GM19372 (cell line): ENCODE data around the gene ALG8.
A peak's percentile ranks its signal among the peaks of the same experiment; 100 is the strongest.
"Not testable (repeated sequence)": the region's sequence is repeated elsewhere in the genome, so short reads cannot be mapped to it uniquely, and the experiment has no call there.

ENCODE experiments used
- ATAC-seq: cut with Tn5 transposase; IDR thresholded peaks from one replicate; pipeline ENCODE4 v1.9.1; 2021; ENCODE audit warnings: mild to moderate bottlenecking, low read depth, moderate library complexity; ENCODE audit not compliant: unreplicated experiment

Gene ALG8

DNA sequence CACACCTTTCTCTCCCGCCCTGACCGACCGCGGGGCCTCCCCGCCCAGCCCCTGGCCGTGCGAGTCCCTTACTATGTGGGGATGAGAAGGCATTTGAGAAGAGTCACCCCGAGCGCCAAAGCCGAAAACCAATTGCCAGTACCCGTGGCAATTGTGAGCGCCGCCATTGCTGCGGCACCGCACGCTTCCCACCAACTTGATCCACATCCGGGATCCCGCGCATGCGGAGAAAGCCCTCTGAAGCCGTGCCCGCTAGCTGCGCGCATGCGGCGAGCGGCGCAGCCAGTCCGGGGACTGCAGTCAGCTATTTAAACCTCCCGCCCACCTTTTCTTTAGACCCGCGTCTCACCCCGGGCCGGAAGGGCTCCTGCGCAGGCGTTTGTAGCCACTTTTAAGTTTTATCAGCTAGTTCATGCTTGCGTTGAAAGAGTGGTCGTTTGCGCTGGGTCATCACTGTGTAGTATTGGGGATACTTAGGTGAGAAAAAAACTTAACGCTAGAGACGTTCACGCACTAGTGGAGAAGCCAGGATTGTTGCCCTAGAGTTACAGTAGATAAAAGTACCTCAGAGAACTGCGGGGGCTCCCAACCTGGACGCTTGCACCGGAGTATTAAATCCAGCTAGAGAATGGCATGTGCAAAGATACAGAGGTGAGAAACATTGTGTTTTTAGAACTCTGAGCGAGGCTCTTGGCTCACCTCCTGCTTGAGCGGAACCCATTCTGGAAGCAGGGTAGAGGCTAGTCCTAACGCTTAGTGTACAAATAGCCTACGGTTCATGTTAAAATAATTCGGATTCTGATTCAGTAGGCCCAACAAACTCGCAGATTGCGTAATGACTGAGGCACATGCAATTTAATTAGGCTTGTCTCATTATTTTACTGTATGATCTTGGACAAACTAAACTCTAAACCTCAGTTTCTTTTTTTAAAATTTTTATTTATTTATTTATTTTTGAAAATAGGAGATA lies at the start of gene ALG8:
ALG8 (minus strand) TSS at position 205 of the 970 bp plus-strand sequence; CDS start at position 167, 38 bp downstream.
- peak; percentile 94 for ATAC-seq

DNA sequence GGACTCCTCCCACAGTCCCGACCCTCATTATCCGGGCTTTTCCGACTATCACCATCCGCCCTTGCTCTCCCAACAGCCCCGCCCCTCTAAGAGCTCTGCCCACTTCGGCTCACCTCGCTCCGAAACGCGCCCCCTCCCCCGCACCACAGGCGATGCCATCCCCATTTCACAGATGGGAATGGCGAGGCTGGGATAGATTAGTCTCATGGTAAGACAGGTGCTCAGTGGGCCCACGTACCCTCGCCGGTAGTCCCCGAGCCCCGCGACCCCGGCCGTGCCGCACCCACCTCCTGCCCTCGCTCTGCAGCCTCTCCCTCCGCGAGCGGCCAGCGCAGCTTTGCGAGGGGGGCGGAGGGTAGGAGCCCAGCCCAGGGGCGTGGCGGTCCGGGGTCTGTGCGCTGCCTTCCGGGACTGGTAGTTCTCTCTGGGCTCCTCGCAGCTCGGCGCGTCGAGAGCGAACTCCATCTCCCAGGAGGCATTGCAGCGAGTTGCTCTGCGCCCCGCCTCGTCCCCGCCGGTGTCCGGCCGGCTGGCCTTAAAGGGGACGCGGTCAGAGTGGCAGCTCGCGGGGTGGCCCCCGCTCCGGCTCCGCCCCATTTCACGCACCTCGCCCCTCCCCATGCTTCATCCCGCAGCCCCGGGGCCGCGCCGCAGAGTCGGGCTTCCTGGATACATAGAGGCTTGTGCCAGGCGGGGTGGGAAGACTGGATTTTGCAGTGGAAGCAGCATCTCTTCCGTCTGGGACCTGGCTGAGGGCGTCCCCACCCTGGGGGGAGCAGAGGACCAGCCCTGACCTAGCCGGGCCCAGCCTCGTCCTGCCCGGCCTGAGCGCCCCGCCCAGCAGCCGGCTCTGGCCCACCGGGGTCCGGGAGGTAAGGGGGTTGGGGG lies 49.1 kb upstream of the ALG8 start, which contains the start of the genes KCTD21 and USP35:
KCTD21 (minus strand) TSS at position 341 of the 888 bp plus-strand sequence. CDS start 14,072 bp downstream, outside the sequence.
USP35 (plus strand) TSS at position 634 of the 888 bp plus-strand sequence. CDS start 7,327 bp downstream, outside the sequence.
- peak; percentile 94 for ATAC-seq

DNA sequence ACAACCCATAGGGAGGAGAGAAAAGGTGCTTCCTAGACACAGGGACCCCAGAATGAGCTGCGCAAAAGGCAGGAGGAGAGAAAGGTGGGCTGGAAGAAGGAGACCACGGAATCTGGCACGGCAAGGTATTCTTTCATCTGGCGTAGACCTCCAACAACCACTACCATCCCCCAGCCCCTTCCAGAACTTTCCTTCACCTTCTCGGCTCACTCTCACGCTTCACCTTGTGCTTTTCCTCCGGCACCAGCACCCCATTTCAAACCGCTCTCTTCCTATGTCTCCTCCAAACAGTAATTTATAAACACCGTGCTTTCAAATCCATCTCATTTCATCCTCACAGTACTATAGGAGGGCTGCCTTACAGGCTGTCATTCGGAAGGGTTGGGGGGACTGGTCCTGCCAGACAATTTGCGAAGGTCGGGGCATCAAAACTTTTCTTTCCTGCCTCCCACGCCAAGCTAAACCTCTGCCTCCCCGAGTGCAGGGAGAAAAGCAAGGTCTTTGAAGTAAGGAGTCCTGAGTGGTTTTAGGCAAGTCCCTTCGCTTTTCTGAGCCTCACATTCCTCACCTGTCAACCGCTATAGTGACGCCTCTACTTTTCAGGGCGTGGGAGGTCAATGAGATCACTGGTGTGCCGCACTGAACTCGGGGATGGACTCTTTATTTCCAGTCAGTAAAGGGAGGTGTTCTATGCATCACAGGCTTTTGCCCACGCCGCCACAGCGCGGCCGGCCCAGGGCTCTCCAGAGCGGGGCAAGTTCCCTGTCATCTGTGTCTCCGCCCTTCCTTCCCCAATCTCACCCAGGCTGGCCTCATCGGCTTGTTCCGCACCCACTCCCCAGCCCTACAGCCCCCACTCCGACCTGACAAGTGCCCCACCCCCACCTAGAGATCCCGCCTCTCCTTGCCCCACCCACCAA lies 48.2 kb upstream of the ALG8 start:
- ATAC-seq, result peak; percentile 18

DNA sequence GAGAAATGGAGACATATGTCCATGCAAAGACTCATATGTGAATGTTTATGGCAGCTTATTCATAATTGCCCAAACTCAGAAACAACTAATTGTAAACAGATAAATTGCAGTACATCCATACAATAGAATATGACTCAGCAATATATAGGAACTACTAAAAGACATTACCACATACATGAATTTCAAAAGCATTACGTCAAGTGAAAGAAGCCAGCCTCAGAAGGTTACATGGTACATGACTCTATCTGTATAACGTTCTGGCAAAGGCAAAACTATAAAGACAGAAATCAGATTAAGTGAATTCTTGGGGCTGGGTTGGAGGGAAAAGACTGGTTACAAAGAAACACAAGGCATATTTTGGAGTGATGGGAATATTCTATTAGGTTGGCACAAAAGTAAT lies 41.8 kb upstream of the ALG8 start:
- ATAC-seq, result no peak

DNA sequence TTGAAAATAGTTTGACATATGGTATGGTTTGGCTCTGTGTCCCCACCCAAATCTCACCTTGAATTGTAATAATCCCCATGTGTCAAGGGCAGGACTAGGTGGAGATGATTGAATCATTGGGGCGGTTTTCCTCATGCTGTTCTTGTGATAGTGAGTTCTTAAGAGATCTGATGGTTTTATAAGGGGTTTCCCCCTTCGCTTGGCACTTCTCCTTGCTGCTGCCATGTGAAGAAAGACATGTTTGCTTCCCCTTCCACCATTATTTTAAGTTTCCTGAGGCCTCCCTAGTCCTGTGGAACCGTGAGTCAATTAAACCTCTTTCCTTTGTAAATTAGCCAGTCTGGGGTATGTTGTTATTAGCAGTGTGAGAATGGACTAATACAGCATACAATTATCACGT lies 41.3 kb upstream of the ALG8 start:
- no peak for ATAC-seq

DNA sequence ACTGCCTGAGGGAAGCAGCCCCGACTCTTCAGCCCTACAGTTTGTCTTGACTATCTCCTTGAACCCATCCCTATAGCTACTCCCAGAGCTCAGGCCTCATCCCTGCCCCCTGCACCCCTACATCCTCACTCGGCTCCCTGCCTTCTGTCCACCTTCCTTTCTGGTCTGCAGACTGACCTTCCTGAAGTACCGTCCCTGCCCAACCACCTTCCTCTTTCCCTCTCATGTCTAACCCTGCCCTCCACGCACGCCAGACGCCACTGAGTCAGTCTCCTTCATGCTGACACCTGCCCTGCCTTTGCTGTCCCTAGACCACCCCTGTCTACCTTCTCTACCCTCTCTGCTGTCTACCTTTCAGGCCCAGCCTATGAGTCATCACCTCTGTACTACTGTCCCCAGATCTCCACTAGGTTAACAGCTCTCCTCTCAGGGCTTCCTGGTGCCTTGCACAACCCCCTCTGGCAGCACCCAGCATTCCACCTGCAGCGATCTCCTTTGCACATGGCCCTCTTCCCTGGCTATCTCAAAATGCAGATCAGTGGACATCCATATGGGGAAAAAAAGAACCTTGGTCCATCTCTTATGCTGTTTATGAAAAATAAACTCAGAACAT lies 40.1 kb upstream of the ALG8 start:
- no peak for ATAC-seq

DNA sequence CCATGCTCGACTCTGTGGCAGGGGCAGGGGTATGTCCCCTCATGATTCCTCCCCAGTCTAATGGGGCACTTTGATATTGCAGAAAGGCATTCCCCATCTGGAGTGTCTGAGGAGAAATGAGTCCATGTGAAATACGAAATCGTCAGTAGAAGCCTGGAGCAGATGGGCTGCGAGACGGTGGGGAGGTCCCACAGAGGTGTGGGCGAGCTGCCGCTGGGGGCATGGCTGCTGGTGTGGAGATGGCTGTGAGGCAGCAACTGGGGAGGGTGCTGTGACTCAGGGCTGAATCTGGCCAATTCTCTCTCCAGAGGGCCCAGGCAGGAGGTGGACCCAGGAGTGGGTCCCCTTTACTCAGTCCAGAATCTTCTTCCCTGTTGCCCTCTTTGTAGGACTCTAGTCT lies 37.8 kb upstream of the ALG8 start:
- ATAC-seq, result no peak

DNA sequence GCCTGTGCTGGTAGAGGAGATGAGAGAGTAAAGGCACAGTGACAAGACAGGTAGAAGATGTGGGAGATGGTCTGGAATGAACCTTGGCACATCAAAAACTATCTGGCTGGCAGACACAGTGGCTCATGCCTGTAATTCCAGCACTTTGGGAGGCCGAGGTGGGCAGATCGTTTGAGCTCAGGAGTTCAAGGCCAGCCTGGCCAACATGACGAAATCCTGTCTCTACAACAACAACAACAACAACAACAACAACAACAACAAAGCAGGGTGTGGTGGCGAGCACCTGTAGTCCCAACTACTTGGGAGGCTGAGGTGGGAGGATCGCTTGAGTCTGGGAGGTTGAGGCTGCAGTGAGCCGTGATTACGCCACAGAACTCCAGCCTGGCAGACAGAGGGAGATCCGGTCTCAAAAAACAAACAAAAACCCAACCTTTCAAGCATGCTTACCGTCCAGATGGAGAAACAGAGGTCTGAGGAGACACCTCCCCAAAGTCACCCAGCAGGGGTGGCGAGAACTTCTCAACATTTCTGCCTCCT lies 37.2 kb upstream of the ALG8 start:
- ATAC-seq, result no peak

DNA sequence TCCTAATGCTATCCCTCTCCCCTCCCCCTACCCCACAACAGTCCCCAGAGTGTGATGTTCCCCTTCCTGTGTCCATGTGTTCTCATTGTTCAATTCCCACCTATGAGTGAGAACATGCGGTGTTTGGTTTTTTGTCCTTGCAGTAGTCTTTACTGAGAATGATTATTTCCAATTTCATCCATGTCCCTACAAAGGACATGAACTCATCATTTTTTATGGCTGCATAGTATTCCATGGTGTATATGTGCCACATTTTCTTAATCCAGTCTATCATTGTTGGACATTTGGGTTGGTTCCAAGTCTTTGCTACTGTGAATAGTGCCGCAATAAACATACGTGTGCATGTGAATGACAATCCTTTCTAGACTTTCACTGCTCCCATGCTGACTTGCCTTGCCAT lies 36.4 kb upstream of the ALG8 start:
- ATAC-seq, result not testable (repeated sequence)

DNA sequence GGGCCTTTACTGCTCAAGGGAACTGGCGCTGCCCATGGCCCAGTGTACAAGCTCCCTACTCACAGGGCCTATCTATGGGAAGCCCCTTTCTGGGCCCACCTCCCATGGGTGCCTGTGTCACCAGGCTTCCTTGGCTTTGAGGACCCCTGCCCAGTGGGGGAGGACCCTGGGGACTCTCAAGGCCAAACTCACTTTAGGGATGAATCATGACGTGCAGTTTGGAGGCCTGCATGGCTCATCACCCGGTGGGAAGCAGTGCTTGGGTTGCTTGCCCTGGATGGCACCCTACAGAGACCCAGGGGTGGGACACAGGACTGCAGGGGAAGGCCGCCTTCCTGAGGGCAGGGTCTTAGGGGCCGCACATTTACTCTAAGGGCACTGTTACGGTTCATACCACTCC lies 32.5 kb upstream of the ALG8 start:
- ATAC-seq, result no peak

DNA sequence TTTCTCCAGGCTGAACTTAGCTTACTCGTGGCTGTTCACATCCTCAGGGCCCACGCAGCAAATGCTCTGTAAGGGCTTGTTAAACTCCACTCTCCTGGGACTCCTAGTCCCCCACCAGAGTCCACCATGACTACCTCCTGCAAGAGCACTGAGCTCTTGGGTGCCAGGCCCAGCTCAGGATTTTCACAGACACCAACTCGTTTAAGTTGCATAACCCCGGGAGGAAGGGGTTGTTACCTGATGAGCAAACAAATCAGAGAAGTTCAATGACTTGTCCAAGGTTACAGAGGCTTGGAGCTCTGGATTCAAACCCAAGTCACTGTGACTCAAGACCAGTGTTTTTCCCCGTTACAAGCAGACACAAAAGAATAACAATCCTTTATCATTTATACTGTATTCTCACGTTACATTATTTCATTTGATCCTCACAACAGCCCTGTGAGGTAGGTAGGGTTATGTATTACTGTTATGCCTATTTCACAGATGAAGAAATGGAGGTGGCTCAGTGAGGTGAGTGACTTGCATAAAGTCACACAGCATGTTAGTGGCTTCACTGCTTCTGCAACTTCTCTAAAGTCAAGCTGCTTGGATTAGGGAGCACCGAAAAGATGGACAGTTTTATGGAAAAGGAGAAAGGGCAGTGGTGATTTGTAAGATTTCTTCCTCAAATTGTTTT lies 31.6 kb upstream of the ALG8 start:
- ATAC-seq, result no peak

DNA sequence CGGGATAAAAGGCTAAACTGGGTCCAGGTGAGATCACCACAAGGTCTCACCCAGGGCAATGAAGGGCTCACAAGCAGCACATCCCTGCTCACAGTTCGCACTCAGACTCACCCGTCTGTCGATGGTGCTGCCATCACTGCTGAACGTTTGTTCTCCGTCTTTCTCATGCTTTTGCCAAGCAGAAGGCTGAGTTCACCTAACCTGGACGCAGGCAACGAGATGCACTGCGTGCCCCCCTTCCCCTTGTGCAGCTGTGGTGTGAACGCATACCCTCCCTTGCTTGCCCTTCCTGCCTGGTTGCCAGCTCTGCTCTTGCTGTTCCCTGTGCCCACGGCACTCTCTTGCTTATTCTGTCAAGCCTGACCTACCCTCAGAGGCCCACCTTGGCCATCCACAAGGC lies 31.0 kb upstream of the ALG8 start:
- ATAC-seq, result no peak

DNA sequence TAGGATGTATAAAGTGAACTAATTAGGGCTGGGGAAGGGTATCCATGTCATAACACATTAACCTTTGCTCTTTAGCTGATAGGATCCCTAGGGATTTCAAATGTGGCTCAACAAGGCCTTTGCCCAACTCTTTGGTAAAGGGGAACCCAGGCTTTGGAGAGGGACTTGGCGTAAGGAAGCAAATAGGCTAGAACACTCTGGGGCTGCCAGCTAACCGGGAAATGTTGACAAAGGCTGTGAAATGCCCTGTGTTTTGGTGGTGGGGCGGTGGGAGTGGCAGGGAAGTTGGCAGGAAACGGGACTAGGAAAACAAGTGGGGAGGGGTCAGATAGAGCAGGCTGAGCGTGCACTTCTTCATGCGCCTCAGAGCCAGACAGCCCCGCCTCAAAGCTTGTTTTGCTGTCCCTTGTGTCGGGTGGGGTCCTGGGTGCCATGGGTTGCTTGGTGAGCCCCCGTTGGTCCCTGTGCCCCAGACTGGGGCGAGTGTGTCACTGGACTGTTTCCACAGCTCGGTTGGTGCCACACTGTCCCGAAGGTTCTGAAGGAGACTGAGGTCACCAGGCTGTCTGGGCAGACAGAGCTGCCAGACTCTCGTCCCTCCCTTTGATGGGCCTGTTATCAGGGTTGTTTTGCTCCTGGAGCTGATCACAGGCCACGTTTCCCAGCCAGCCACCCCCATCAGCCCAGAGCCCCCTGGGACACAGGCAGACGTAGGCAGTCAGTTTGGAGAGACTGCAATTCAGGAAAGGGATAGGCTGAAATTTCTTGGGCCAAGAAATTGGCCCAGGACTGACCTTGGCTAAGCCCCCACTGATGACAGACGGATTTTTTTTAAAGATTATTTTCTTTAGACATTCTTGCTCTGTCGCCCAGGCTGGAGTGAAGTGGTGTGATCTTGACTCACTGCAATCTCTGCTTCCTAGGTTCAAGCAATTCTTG lies 29.4 kb upstream of the ALG8 start:
- ATAC-seq, result no peak

DNA sequence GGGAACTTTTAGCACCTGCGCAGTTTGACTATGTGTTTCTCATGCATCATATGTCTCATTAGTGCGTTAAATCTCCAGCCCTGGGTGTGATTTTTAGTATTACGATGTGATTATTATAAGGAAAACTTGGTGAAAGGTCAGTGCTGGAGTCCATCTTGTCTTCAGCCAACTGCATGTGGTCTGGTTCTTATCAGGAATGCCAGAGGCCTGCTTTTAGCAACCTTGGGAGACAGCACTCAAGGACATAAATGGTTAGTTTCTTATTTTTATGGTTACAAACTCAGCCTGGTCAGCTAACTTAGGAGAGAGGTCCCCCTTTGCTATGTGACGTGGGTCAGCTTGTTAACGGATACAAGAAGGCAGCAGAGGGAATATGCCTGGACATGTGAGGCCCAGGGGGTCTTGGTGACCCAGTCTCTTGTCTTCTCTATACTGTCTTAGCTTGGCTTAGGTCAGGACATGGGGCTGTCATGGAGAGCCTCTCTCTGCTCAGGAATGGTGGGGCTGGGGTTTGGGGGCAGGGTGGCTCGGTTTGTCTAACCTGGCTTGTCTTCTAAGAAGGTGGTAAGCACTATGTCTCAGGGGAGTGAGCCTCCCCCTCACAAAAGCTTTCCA lies 27.5 kb upstream of the ALG8 start:
- no peak for ATAC-seq

DNA sequence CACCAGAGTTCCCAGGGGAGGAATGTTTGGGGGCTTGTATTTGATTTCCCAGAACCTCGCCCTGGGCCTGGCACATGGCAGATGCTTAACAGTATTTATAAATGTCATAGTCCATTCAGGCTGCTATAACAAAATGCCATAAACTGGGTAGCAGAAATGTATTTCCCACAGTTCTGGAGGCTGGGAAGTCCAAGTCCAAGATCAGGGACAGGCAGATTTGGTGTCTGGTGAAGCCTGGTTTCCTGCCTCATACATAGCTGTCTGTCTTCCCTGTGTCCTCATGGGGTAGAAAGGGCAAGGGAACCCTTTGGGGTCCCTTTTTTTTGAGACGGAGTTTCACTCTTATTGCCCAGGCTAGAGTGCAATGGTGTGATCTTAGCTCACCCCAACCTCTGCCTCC lies 25.0 kb upstream of the ALG8 start:
- ATAC-seq, result no peak

DNA sequence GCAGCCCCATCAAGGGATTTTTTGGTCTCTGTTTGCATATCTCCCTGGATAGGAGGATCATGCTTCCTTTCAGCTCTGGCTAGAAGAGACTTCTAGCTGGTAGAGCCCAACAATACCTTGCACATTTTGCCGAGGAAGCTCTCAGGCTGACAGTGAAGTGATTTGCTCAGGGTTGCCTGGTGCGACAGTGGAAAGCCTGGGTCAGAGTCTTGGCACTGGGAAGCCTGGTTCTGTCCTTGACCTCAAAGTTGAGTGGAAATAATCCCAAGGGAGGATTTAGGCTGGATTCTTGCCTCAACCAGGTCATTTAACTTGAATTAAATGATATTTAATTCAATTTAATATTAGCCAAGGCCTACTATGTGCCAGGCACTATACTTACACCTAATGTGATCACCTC lies 24.4 kb upstream of the ALG8 start:
- ATAC-seq, result no peak

DNA sequence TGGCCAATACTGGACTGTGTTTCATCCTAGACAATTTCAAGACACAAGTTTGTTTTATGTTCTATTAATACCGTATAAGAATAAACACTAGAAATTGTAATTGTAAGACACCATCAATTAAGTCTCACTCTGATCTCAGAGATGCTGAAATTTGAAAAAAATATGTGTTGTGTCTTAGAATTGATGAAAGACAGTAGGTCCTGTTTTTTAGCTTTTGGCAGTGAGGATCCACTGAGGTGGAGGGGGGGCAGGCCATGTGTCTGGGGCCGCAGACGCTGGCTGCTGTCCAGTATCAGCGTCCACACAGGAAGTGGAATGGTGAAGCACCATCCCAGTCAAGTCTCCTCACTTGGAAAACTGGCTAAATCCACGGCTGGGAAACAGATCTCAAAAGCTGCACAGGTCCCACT lies 22.5 kb upstream of the ALG8 start:
- ATAC-seq, result no peak
